T47D (cell line): ENCODE measurements around the gene XKR8.

Source experiments
- DNase-seq, 2 experiments: peaks; one replicate each; pipeline versions ENCODE4 v3.0.0 to v3.0.0-alpha.2; 2011 to 2012; ENCODE audit warnings: low read depth in 1 of 2, low spot score in 1 of 2
- JUND ChIP-seq: IDR thresholded peaks from 2 replicates; pipeline ENCODE4 v1.6.1; 2012; ENCODE audit warnings: low read depth
- in situ Hi-C: cut with HindIII; loops from 2 replicates; pipeline ENCODE4 v1.10.0; 2016; ENCODE audit warnings: low sequenced_read_pairs, low pct_unique_long_range_greater_than_20kb

XKR8 gene, protein sequence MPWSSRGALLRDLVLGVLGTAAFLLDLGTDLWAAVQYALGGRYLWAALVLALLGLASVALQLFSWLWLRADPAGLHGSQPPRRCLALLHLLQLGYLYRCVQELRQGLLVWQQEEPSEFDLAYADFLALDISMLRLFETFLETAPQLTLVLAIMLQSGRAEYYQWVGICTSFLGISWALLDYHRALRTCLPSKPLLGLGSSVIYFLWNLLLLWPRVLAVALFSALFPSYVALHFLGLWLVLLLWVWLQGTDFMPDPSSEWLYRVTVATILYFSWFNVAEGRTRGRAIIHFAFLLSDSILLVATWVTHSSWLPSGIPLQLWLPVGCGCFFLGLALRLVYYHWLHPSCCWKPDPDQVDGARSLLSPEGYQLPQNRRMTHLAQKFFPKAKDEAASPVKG

GRCh38 chr1:27959792-27960603, at the start of gene XKR8:
Gene XKR8, plus strand, starts transcription at chr1:27959973. Its CDS starts 97 bp downstream, at chr1:27960070.
- TF ChIP-seq JUND = no peak
- in situ Hi-C loops = no loop called here
- peak; percentile 78 to 83 for DNase-seq

DNA sequence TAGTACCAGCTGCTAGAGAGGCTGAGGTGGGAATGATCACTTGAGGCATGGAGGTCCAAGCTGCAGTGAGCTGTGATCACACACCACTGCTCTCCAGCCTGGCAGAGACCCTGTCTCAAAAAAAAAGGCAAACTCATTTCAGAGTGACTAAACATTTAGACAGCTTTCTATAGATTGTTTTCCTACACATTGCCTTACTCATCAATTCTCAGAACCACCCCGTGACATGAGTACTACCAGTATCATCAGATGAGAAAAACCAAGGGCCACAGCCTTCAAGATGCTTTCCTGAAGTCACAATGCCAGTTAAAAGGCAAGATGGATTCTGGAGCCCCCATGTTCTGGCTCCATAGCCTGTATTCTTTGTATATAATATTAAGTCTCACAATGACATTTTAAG, 47.3 kb upstream of the XKR8 start:
- in situ Hi-C loops = no loop called here
- no peak for TF ChIP-seq JUND
- no peak for DNase-seq

DNA sequence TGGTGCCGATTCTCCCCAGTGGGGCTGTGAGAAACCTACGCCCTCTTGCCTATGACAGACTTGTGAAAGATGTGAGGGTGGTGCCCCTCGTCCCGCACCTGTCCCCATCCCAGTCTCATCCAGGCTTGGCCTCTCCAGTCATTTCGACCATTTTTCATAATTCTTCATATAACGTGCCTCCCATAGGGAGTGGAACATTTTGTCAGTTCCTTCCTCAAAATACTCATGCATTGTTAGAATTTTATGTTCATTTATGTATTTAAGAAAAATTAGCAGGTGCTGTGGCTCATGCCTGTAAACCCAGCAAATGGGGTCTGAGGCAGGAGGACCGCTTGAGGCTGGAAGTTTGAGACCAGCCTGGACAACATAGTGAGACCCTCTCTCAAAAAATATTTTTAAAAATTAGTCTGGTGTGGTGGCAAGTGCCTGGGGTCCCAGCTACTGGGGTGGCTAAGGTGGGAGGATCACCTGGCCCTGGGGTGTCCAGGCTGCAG, 44.6 kb upstream of the XKR8 start:
- no peak for DNase-seq
- in situ Hi-C loops = no loop called here
- TF ChIP-seq JUND = no peak

DNA sequence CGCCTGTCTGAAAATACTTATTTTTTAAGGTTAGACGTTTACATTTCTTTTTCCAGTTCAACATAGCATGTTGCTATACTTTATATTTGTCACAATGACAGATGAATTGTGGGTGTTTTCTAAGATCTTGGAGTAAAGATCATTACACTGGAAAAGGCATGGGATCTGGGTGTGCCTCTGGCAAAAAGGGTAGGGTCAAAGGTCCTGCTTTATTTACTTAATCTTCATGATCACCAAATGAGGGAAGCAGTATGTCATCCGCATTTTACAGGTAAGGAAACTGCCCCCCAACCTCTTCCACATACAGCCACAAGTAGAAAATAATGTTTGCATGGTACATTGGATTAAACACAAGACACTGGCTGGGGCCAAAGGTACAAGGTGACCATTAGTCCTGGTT, 37.5 kb upstream of the XKR8 start:
- no peak for TF ChIP-seq JUND
- in situ Hi-C loops = no loop called here
- DNase-seq = no peak

DNA sequence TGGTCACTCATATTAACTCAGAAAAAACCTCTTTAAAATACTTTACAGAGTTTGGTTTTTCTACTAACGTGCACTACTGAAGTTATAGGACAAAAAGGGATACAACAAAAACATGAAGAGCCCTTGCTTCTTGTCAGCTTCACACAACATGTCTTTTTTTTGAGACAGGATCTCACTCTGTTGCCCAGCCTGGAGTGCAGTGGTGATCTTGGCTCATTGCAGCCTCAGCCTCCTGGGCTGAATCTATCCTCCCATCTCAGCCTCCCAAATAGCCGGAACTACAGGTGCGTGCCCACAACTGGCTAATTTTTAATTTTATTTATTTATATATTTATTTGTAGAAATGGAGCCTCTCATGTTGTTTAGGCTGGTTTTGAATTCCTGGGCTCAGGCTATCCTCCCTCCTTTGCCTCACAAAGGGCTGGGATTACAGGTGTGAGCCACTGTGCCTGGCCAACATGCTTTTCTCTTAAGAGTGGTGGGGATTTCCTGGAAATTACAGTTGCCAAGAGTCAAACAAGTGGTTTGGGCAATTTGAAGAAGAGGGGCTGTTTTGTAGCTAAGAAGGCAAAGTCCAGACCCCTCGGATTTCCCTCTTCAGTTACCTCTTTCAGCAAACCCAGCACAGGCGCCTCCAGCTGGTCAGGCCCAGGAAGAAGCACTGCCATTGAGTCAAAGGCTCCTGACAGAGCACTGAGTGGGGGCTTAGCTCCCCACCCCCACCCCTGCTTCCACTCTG, 31.4 kb upstream of the XKR8 start:
- DNase-seq = no peak
- TF ChIP-seq JUND = no peak
- in situ Hi-C loops = no loop called here

- no peak for DNase-seq
- TF ChIP-seq JUND = no peak
- in situ Hi-C loops = no loop called here
These were observed 28.6 kb upstream of the XKR8 start for GRCh38 chr1:27931184-27931583.

DNA sequence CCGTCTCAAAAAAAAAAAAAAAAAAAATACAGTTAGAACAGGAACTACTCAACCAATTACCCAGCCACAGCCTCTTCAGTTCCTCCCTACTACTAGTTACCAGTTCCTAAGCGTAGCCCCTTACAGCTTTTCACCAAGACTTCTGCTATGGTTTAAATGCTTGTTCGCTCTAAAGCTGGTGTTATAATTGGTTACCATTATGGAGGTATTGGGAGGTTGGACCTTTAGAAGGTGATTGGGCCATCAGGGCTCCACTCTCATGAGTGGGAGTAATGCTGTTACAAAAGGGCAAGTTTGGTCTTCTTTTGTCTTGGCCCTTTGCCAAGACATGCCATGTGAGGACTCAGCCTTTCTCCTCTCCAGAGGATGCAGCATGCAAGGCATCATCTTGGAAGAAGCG, 28.0 kb upstream of the XKR8 start:
- in situ Hi-C loops = no loop called here
- TF ChIP-seq JUND = no peak
- no peak for DNase-seq

DNA sequence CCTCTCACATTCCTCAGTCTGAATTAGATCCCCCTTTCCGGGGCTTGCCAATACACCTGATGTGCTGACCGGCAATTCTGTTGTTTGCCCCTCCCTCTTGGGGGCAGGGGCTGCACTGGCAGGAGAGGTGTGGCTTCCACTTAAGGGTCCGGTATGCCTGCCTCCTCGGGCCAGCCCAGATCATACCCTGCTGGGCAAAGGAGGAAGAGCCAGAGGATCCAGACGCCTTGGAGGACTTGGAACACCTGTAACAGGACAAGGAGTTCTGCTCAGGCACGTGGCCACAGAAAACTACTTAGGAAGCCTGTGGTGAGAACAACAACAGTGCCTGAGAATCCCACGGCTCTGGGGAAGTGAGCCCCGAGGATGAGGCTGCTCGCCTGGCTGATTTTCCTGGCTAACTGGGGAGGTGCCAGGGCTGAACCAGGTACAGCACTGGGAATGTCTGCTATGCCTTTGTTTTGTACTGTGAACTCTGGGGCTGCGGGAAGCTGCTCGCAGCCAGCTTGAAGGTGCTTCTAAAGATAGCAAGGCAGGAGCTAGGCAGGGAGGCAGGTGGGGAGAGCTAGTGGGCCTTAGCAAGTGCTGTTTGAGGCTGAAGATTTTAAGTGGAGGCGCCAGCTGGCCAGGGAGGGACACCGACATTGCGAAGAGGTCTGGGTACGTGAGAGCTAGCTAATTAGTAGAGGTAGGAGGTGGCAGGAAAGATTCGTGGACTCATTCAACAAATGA, 24.8 kb upstream of the XKR8 start, which contains the start of gene SMPDL3B:
Gene SMPDL3B (plus strand): TSS at position 183 of the 732 bp plus-strand sequence. CDS start 184 bp downstream, at position 367.
- no peak for TF ChIP-seq JUND
- peak; percentile 58 to 86 for DNase-seq
- in situ Hi-C loops = no loop called here

DNA sequence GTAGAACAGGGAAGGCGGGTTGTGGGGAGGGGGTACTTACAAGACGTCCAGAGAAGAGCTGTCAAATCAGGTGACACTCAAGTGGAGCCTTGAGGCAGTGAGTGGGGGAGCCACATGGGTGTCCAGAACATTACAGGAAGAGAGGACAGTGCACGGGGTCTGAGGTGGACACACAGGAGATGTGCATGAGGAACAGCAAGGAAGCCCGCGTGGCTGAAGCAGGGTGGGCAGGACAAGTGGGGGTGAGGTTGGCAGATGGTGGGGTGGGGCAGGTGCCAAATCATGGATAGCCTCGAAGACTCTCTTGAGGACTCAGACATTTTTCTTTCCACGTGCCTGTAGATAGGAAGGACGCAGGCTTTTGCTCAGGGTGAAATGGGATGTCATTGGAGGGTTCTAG, 24.1 kb upstream of the XKR8 start:
- DNase-seq = no peak
- in situ Hi-C loops = no loop called here
- no peak for TF ChIP-seq JUND

GRCh38 chr1:27936370-27936769, 23.4 kb upstream of the XKR8 start:
- no peak for DNase-seq
- in situ Hi-C loops = no loop called here
- no peak for TF ChIP-seq JUND

DNA sequence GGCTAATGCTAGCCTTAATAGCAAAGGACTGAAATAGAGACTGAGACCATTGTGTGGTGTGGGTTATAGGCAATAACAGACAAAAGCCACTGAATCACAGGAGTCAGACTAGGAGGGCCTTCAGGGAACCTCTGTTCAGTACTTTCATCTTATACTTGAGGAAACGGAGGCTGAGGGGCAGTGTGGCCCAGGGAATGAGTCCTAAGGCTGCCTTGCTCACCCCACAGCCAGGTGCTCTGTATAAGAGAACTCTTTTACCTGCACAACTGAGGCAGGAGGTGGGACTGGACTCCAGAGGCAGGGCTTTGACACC, 22.3 kb upstream of the XKR8 start:
- TF ChIP-seq JUND = no peak
- in situ Hi-C loops = no loop called here
- DNase-seq = no peak

DNA sequence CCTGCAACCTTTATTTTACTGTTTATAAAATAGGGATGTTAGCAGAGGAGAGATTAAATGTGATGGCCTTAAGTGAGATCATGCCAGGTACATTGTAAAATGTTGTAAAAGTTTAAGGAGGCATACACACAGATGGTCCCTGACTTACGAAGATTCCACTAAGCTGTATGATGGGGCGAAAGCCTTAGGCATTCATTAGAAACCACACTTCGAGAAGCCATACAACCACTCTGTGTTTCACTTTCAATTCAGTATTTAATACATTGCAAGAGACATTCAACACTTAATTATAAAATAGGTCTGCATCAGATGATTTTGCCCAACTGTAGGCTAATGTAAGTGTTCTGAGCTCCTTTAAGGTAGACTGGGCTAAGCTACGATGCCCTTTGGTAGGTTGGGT, 21.3 kb upstream of the XKR8 start:
- no peak for DNase-seq
- no peak for TF ChIP-seq JUND
- in situ Hi-C loops = no loop called here
